SH-SY5Y (cell line): Measurements from ENCODE around the gene ANKLE2.

Experiments used
- GATA2 ChIP-seq: IDR thresholded peaks from 2 replicates; pipeline ENCODE4 v1.6.1; 2011; ENCODE audit warnings: mild to moderate bottlenecking, low read depth, low read length
- GATA3 ChIP-seq: IDR thresholded peaks from 2 replicates; pipeline ENCODE4 v1.6.1; 2011; ENCODE audit warnings: low read depth, mild to moderate bottlenecking, low read length, moderate library complexity

ANKLE2 gene

DNA sequence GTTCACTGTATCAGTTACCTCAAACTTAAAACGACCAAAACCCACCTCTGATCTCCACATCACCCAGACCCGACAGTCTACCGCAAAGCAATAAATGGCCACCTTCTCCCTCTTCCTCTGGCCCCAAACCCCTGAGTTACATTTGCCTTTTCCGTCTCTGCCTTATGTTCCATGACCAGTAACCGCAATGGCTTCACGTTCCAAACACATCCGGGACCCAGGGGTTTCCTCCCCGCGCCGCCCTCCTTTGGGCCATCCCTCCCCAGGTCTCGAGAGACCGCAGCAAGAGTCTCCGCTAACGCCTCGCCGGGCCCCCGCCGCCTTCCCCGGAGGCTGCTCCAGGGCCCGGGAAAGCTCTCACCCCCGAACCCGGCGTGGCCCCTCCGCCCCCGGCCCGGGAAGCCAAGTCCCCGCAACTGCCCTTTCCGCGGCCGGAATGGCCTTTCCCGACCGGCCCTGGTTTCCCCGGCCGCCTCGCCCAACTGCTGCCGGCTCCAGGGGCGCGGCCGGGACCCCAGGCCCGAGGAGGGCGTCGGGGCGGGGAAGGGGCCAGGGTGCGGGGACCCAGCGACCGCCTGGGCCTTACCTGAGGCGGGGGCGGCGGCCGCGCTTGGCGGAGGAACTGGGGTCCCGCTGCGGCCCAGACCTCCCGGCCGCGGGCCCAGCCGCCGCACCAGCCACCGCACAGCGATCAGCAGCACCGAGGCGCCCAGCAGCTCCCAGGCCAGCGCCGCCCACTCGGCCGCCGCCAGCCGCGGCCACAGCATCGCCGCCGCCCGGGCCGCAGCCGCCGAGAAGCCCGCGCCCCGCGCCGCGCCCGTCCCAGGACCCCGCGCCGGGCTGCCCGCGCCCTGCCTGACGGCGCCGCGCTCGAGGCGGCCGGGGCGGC is at the start of gene ANKLE2:
TSS of gene ANKLE2 (minus strand) at position 801 of the 889 bp plus-strand sequence. CDS start at position 767, 34 bp downstream.
- no peak for TF ChIP-seq GATA2
- TF ChIP-seq GATA3: no peak

DNA sequence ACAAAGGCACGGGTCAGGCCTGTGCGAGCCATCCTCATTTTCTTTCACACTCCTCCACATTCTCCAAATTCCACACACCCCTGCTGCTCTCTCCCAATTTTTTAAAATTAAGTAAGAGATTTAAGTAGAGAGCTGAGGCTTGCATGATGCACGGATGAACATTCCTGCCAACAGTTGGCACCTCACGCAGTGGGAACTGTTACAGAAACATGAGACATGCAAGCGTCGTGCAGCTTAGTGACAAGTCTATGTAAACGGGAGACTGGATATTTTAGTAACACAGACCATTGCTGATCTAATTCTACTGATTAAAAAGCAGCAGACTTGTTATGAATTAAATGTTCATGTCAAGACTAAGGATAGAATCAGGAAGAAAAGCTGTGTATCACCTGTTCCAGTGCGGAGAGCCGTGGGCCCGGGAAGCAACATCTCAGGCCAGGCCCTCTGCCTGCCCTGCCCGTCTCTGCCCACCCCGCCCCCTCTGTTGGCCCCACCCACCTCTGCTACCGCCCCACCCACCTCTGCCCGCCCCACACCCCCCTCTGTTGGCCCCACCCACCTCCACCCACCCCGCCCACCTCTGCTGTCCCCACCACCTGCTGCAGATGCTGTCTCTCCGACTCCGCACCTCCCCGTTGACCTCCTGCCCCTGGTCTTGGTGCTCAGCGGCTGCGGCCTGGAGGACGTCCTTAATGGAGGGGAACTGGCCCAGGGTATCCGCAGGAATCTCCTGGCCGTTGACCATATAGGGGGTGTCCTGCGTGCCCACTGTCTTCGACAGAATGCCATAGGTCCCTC is 45.9 kb upstream of the ANKLE2 start:
- no peak for TF ChIP-seq GATA2
- TF ChIP-seq GATA3: no peak

DNA sequence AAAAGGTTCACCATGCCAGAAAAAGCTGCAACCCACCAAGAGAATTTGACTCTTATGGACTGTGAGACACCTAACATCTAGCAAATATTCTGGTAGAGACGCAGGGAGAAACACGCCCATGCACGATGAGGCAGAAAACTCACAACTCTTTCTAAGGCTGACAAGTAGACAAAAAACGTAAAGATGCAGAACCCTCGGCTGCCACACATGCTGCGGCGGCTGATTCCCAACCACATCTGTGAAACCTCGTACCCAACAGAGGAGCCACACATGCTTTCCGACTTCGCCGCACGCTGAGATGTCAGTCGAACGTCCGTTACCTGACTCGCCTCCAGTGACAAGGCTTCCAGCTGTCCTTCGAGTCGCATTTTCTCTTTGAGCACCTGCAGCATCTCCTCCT is 45.2 kb upstream of the ANKLE2 start:
- no peak for TF ChIP-seq GATA3
- TF ChIP-seq GATA2: no peak

DNA sequence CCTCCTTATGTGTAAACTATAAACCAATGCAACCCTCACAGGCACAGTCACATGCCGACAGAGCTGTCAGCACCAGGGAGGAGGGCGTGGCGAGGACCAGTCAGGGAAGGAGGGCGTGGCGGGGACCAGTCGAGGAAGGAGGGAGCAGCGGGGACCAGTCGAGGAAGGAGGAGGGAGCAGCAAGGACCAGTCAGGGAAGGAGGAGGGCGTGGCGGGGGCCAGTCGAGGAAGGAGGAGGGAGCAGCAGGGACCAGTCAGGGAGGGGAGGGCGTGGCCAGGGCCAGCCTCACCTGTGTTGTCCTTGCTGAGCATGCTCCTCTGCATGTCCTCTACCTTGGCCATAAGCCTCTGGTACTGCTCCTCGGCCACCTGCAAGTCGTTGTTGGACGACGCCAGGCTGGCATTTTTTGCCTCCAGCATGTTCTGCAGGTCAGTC is 42.8 kb upstream of the ANKLE2 start:
- TF ChIP-seq GATA3 (no peak), GATA2 (no peak)

DNA sequence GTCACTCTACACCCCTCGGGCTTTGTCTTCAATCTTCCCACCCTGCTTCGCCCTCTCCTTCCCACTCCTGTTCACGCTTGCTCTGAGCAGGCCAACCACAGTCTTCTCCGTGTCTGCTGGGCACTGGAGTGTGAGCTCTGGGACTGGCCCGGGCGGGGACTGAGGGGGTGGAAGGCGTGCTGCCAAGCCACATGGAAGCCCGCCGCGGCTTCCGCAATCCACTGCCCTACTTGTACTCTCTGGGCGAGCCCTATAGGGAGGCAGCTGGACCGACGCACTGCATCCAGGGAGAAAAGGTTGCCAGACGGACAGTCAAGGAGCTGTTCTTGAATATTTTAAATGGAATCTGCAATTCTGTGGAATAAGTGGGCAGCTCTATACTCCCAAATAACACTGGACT is 42.3 kb upstream of the ANKLE2 start:
- TF ChIP-seq GATA2 (no peak), GATA3 (no peak)

DNA sequence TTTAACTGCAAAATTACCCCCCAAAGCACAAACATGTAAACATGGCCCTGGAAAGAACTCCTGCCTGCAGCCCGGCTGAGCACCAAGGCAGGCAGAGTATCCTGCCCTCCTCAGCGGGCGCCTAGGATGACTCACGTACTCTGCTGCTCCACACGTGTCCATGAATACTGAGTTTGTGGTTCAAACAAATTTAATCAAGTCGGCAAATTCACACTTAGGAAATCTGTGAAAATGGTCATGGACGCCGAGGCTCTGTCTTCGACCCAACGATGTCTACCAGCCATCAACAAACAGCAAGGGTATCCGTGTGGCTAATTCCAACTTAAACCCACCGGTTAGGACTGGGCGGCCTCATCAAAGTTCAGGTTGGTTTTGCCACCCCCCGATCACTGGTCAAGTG is 41.5 kb upstream of the ANKLE2 start:
- TF ChIP-seq GATA2 (no peak), GATA3 (no peak)

DNA sequence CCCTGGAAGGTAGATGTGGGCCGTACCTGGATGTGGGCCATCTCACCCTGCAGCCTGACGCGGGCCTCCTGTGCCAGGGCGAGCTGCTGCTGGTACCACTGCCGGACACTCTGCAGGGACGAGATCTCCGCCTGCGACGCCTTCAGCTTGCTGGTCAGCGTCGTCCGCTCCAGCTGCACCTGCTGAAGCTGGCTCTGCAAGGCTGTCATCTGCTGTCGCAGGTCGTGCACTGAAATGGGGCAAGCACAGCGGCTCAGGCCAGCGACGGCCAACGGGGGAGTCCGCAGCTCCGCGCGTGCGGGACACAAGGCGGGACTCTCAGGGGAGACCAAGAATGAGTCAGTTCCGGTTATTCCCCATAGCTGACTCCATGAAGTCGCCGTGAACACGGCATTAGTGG is 40.1 kb upstream of the ANKLE2 start:
- no peak for TF ChIP-seq GATA2
- no peak for TF ChIP-seq GATA3

DNA sequence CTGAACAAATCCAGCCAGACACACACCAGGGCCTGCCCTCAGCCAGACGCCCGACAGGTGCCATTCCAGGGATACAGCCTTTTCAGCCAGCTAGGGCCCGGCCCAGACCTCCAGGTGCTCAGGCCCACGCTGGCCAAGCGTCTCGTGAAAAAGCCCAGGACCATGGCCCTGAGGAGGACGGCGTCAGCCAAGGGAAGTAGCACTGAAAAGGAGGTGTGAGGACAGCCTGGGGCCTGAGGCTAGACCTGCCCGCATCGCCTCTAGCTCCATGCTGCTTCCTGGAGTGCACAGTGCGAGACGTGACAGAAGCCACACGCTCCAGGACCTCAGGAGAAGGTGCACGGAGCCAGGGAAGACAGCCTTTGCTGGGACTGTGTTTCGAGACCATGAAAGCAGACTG is 37.2 kb upstream of the ANKLE2 start:
- no peak for TF ChIP-seq GATA2
- no peak for TF ChIP-seq GATA3

DNA sequence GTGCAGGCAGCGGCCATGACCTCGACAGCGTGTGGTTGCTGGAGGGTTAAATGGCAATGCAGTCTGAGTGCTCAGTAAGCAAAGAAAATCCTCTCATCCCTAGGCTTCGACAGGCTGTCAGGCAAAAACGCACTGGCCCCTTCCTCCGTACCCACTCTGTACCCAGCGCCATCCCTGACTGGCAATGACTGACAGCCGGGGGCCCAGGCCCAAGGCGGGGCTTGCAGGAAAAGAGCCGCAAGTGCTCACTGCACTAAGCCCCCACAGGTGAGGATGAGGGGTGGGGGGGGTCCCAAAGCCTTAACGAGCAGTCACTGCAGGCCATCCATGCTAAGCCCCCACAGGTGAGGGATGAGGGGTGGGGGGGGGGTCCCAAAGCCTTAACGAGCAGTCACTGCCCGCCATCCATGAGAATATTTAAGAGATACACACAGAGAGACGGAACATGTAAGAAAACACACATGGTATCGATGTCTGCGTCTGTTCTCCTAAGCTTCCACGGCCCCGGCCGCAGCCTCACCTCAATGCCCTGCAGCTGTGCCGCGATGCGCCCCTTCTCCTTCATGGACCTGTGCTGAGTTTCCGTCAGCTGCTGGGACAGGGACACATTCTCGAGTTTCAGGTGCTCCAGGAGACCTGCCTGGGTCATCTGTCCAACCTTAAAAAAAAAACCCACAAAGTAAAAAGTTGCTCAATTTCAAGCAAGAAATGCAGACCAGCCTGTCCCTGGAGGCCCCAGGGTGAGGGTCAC is 36.4 kb upstream of the ANKLE2 start:
- TF ChIP-seq GATA3: no peak
- TF ChIP-seq GATA2: no peak

DNA sequence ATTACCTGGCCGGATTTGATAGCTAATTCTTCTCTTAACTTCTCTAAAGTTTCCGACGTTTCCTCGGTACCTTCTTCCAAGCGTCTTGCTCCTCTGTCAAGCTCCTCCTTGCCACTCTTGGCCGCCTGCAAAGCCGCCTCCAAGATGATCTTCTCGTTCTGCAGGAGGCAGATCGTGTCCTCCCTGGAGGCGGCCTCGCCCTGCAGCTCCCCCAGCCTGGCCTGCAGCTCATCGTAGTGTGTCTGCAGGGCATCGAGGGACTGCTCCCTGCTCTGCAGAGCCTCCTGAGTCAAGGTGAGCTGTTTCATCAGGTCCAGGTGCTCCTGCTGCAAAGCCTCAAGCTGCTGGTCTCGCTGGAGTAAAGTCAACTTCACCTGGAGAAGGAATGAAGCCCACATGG is 34.2 kb upstream of the ANKLE2 start:
- TF ChIP-seq GATA3 (no peak), GATA2 (no peak)

DNA sequence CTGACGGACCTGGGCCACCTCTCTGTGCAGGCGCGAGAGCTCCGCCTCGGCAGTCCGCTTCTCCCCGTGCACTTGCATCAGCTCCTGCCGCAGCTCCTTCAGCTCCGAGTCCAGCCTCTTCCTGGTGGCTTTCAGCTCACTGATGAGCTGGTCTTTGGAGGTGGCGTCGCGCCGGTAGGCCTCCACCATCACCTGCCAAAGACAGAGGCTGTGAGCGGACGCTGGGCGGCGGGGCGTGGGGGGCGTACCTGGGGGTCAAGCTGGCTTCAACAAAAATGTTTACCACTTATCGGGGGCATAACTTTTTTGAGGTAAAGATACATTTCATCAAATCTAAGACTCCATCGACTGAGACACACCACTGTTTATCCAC is 27.5 kb upstream of the ANKLE2 start:
- TF ChIP-seq GATA3 (no peak), GATA2 (no peak)

DNA sequence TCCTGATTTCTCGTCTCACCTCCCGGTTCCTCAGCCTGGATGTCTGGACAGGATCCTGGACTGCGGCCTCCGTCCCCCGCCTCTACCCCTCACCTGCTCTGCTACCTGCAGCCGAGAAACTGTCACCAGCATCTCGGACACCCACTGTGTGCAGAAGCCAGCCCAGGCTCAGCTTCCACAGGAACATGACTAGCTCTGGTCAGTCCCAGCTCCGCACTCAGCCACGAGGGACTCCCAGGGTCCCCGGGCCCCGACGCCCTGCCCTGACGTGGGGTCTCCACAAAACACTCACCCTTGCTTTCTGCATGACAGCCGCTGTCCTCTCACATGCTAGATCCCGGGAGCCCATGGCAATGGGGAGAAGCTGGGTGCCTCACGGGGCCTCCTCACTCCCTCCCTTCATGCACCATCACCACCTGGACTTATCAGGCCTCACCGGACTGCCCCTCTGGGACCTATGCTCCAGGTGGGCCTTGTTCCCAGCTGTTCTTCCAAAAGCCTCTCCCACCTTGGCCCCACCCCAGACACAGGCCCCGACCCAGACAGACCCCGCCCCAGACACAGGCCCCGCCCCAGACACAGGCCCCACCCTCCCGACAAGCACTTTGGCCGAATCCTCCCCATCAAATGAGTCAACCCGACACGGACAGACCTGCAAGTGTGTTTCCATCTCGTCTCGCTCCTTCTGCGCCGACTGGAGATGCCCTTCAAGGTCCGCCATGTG is 26.9 kb upstream of the ANKLE2 start:
- TF ChIP-seq GATA2: no peak
- TF ChIP-seq GATA3: no peak

DNA sequence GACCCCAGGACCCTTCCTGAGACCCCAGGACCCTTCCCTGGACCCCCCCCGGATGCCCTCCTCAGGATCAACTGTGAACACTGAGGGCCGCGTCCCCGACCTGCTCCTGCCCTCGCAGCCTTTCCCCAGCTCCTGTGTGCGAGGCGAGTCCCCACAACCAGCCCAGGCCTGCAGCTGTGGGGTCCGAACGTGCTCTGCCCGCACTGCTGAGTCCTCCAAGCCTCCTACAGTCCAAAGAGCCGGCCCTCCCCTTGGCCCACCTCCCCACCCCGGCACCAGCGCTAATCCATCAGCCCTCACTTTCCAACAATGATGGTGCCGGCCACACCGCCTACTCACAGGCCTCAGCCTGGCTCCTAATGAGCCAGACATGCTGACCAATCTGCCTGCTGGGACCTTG is 26.2 kb upstream of the ANKLE2 start:
- TF ChIP-seq GATA2: no peak
- TF ChIP-seq GATA3: no peak
